ENCODE data around the gene EFNB2.

- TF ChIP-seq POLR2A (IDR thresholded peaks at IDR 0.05) = no peak
- TF ChIP-seq CTCF (IDR thresholded peaks at IDR 0.05) = no peak
Observed at GRCh38 chr13:106506286-106506685, 29.2 kb downstream of the EFNB2 start.

Data from body of pancreas (tissue), 4 donors.